AML-193 (cell line): Measurements from ENCODE around the gene HECTD4.
A peak's percentile ranks its signal among the peaks of the same experiment; 100 is the strongest.
"Not testable (repeated sequence)": the region's sequence is repeated elsewhere in the genome, so short reads cannot be mapped to it uniquely, and the experiment has no call there.

Source experiments
- DNase-seq, 2 experiments: peaks; one replicate each; lab custom pipeline; 2025; lab: John Stamatoyannopoulos, UW

The HECTD4 gene

DNA sequence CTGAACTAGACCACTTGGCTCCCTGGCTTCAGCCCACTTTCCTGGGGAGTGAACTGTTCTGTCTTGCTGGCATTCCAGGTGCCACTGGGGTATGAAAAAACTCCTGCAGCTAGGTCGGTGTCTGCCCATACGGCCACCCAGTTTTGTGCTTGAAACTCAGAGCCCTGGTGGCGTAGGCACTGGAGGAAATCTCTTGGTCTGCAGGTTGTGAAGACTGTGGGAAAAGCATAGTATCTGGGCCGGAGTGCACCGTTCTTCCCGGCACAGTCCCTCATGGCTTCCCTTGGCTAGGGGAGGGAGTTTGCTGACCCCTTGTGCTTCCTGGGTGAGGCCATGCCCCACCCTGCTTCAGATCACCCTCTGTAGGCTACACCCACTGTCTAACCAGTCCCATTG is 223.1 kb downstream of the HECTD4 start:
- no peak for DNase-seq

DNA sequence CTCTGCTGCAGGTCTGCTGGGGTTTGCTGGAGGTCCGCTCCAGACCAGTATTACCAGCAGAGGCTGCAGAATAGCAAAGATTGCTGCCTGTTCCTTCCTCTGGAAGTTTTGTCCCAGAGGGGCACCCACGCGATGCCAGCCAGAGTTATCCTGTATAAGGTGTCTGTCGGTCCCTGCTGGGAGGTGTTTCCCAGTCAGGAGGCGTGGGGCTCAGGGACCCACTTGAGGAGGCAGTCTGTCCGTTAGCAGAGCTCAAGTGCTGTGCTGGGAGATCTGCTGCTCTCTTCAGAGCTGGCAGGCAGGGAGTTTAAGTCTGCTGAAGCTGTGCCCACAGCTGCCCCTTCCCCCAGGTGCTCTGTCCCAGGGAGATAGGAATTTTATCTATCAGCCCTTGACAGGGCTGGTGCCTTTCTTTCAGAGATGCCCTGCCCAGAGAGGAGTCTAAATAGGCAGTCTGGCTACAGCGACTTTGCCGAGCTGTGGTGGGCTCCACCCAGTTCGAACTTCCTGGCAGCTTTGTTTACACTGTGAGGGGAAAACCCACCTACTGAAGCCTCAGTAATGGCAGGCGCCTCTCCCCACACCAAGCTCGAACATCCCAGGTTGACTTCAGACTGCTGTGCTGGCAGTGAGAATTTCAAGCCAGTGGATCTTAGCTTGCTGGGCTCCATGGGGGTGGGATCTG is 223.6 kb downstream of the HECTD4 start:
- DNase-seq, result not testable (repeated sequence)

DNA sequence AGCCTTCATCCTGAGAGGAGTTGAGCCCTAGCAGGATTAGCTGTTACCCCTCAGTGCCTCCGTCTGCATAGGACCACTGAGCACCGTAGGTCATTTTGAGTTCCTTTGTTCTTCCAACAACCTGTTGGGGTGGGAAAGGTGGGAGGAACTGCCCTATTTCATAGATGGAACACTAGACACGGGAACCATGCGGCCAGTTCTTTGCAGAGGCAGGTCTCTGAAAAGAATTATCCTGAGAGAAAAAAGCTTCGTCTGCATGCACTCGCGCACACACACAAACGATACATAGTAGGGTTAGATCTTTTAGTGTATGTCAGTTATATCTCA is 228.4 kb downstream of the HECTD4 start:
- DNase-seq, result no peak

DNA sequence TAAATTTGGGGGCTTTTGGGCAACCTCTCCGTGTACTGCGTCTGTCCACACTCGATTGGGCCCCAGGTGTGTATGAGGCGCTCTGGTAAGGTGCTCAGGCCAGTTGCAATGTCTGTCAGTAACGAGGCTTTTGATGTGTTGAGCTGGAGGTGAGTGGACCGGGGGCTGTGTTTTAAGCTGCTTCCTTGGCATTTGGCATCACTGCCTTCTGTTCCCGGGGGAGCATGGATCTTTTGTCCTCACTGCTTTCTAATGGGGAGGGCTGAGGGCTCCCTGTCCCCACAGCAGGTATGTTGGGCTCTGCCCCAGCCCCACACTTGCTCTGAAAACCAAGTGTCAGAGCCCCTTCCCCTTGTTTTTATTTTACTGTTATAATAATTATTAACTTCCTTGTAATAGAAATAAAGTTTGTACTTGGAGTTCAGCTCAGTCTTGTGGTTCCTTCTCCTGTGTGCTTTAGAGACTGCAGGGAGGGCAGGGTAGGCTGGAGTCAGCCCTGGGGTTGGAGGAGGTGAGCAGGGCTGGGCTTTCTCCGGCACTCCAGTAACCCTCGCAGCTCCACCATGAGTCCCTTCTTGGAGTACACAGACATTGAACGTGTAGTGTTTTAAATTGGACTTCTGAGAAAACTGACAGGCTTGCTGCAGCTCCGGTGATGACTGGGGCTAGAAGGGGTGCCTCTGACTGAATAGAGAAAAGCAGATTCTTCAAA is 228.9 kb downstream of the HECTD4 start:
- DNase-seq, result no peak

DNA sequence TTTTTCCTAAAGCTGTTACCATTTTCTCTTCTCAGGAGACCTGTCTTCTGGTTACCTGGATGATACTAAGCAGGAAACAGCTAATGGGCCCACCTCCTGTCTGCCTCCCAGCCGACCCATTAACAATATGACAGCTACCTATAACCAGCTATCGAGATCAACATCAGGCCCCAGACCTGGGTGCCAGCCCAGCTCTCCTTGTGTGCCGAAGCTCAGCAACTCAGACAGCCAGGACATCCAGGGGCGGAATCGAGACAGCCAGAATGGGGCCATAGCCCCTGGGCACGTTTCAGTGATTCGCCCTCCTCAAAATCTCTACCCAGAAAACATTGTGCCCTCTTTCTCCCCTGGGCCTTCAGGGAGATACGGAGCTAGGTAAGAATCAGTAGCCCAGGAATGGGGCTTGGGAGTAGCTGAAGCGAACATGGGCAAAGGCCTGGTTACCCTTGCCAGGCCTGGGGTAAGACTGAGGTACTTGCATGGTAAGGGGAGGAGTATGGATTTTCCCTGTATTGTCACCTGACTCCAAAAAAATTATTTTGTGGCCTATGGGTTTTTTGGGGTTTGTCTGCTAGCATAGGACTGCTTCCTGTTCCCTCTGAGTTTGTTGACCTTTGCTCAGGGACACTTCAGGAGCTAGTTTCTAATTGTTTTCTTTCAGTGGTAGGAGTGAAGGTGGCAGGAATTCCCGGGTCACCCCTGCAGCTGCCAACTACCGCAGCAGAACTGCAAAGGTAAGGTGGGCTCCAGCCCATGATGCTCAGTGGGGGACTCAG is 230.3 kb downstream of the HECTD4 start:
- DNase-seq, result no peak

DNA sequence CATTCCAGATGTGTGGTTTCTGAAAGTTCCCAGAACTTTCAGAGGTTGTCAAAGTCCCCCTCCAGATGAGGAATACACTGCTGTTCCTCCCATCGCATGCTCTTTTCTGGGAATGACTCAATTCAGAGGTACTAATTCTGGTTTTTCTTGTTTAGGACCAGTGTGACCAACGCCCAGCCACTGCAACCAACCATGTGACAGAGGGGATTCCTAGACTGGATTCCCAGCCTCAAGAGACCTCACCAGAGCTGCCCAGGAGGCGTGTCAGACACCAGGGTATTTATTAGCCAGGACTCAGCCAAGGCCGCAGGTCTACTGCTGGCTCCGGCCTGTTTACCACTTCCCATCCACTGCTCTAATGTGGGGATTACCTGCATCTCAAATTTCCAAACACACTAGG is 232.6 kb downstream of the HECTD4 start:
- no peak for DNase-seq

DNA sequence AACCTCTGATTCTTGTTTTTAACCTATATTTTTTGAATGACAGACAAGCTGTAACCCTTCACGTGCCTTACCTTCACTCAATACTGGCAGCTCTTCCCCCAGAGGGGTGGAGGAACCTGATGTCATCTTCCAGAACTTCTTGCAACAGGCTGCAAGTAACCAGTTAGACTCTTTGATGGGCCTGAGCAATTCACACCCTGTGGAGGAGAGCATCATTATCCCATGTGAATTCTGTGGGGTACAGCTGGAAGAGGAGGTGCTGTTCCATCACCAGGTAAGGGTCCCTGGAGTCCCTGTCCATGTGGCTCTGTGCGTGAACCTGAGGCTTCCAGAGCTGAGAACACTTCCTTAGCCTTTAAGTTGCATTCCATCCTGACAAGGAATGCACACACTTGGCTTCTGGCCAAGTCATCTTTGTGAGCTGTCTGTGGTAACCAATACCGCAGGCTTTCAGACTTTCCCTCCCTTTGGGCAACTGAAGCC is 234.2 kb downstream of the HECTD4 start:
- DNase-seq, result no peak

DNA sequence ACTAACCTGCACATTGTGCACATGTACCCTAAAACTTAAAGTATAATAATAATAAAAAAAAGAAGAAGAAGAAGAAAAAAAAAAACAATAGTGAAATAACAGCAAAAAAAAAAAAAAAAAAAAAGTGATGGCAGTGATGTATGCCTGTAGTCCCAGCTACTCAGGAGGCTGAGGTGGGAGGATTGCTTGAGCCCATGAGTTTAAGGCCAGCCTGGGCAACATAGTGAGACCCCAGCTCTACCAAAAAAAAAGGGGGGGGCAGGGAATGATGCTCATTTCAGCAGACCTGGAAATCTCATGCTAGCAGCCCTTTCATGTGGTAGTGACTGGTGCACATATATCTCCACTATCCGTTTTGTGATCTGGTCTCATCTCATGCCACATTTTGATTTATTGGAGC is 236.1 kb downstream of the HECTD4 start:
- no peak for DNase-seq

DNA sequence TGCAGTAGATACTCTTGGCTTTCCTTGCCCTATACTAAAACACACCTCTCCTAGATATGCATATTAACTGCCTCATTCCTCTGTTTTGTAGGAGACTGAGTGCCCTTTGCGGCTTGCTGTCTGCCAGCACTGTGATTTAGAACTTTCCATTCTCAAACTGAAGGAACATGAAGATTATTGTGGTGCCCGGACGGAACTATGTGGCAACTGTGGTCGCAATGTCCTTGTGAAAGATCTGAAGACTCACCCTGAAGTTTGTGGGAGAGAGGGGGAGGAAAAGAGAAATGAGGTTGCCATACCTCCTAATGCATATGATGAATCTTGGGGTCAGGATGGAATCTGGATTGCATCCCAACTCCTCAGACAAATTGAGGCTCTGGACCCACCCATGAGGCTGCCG is 241.5 kb downstream of the HECTD4 start:
- peak in 1 of 2 experiments; percentile 22 for DNase-seq

DNA sequence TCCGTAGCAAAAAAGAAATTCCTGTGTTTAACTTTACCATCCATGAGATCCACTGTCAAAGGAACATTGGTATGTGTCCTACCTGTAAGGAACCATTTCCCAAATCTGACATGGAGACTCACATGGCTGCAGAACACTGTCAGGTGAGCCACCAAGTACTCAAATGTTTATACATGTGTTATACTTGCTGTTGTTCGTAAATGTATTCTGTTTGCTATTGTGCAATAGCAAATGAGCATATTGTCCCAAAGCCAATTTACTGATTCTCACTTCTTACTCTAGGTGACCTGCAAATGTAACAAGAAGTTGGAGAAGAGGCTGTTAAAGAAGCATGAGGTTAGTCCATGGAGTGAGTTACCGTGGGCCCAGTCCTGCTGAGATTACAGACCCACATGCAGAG is 247.5 kb downstream of the HECTD4 start:
- no peak for DNase-seq

DNA sequence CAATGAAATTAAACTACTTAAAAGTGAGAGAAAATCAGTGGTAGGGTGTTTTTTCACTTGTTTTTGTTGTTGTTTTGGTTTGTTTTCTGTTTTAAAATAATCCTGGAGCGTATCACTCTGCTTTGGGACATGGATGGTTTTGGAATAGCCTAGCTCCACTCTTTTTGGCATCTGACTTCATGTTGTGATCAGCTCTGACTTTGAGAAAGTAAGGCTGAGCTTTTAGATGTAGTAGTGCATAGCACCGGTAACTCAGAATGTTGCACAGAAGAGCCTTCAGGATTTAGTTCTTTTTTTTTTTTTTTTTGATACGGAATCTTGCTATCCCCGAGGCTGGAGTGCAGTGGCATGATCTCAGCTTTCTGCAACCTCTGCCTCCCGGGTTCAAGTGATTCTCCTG is 248.8 kb downstream of the HECTD4 start:
- no peak for DNase-seq

DNA sequence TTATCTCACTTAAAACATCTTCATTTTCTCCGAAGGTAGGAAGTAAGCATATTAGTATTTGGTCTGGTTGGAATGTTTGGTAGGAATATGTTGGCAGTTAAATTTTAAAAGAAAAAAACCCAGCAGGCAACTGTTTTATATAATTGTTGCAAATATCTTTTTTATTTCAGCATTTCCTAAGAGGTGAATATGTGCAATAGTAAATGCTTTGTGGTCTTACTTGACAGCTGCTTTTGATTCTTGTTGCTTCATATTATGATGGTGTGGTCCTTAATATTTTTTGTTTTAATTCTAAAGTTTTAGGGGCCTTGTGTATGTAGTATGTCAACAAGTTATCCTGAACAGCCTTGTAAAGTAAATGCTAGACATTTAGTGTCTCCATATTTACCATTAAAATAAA is 250.5 kb downstream of the HECTD4 start:
- DNase-seq, result no peak

DNA sequence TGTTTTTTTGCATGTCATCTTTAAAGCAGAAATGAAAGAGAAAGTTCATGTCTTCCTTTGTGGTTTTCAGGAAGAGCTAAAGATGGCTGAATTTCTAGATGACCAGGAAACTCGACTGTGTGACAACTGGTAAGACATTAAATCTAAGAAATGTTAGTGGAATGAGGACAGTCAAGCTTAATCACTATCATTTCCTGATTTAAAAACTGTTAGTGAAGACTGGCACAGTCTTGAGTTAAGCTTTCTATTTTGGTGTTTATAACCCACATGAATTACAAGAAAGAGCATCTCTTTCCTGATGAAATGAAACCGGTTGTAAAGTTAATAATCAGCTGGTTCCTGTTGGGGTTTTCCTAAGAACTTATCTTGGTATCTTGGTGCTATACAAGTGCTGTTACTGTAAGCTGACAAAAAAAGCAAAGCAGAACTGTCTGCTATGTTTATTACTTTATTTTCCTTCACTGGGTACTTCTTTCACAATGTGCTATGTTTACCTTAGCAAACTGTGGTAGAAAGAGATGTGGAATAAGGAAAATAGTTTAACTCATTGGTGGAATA is 251.7 kb downstream of the HECTD4 start:
- DNase-seq, result peak; percentile 25 to 37

DNA sequence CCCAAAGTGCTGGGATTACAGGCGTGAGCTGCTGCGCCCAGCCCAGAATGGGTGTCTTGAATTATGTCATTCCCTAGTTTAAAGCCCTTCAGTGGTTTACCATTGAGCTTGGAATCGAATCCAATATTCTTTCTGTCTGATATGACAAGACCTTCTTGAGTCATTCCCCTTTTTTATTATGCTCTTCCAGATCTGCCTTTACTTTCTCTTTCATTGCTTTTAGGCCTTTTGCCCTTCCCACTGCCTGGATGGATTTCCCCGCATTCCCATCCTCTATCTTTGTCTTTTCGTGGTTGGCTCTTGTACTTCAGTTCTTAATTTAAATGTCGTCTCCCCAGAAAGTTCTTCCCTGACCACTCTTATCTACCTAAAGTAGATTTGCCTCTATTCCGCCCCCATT is 255.3 kb downstream of the HECTD4 start:
- no peak for DNase-seq

DNA sequence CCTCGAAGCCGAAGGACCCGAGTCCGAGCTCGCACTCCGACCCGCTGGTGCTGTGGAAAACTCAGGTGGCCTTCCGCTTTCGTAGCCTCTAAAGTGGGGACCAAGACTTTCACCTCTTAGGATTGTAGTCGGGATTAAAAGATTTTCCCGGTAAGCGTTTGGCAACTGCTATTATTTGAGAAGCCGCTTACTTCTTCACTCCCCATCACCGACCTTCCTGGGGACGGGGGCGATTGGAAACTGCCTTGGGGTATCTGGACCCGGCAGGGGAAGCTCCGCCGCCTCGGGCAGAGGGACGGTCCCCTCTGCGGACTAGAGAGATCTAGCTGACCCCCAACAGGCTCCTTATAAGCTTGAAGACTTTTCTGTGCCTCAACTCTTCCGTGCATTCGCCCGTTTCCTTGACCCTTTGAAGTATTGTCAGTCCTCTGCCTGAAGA is 256.2 kb downstream of the HECTD4 start:
- DNase-seq, result no peak

DNA sequence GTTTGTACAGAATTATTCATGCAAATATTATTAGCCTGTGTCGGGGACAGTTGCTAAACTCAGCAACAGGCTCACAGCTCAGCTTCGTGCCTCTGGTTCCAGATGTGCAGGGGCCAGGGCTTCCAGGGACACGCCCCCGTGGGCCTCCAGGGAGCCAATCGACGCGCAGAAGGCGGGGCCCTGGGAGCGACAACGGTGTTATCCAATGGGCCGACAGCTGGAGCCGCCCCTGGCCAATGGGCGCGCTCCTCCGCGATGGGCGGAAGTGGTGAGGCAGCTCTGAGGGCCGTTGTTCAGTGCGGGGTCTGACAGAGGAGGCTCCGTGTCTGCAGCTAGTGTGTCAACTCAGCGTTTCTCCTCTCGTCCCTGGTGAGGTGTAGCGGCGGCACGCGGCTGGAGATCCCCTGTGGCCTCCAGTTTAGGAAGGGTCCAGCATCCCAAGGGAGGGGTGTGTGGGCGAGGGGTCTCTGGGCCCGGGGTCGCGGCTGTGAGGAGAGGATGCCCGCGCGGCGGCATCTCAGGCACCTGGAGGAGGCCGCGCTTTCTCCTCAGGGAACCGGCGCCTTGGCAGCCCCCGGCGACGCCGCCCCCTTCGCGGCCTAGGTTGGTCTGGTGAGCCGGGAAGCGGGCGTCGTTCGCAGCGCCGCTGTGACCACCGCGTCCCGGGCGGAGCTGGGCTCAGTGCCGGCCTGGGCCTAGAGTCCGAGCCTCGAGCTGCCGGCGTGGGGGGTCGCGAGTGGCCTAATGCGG is 256.8 kb downstream of the HECTD4 start, which contains the start of gene TRAFD1:
Gene TRAFD1, plus strand, starts transcription at position 311 of the 750 bp plus-strand sequence. CDS start 4,963 bp downstream, outside the sequence.
- peak; percentile 93 to 94 for DNase-seq

DNA sequence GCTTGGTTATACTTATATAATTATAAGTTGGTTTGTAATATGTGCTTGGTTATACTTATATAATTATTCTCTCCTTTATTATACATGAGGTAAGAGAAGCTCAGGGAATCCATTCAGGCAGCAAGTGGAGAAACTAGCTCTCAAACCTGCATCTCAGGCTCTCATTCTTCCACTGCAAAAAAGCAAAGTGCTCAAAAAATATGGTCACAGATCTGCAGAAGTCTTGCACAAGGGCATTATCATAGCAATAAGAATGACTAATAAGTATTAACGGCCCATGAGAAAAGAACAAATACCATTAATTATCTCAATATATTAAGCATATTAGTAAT is 257.3 kb downstream of the HECTD4 start:
- no peak for DNase-seq

DNA sequence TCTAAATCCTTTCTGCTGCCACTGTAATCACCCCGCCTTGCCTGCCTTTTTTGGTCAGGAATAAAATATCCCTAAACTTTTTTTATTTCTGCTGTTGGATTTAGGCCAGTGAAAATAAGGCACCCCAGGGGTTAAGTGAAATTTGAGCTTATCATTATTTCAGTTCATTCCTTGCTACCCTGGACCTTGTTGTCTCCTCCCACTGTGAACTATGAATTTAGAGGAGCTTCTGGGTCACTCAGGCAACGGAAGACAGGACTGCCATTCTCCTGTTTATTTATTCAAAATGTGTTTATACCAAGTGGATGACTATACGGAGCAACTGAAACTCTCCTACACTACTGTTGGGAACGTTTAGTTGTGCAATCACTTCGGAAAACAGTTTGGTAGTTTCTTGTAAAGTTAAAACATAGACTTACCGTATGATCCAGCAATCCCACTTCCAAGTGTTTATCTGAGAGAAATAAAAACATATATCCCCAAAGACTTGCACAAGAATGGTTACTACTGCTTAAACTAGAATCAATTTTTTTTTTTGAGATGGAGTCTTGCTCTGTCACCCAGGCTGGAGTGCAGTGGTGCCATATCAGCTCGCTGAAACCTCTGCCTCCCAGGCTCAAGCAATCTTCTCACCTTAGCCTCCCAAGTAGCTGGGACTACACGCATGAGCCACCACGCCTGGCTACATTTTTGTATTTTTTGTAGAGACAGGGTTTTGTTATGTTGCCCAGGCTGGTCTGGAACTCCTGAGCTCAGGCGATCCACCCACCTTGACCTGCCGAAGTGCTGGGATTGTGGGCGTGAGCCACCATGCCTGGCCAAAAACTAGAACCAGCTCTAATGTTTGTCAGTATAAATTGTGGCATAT is 259.2 kb downstream of the HECTD4 start:
- no peak for DNase-seq

DNA sequence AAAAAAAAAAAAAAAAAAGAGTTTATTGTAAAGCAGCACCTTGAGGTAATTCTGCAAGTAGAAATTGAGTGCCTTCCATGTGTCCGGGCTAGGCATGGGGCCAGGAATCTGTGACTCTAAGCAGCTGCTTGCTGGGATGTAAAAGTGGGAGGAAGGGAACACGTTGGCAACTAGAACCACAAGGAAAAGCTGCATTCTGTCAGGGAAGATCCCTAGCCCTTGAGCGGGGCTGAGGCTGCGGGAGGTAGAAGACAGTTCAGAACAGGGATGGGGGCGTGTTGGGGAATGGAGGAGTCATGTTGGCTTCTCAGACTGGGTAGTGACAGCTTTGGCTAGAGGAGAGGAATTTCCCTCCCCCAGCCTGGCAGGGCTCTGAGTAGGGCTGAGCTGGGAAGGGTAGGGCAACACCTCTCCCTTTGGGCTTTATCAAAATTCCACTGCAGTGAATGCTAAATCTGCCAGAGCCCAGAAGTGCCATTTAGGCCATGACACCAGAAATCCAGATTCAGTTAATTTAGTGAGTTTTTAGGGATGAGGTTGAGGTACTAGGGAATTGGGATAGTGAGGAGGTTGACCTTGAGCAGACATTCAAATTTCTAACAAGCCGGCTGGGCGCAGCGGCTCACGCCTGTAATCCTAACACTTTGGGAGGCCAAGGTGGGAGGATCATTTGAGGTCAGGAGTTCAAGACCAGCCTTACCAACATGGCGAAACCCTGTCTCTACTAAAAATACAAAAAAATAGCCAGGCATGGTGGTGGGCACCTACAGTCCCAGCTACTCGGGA is 260.3 kb downstream of the HECTD4 start:
- DNase-seq, result no peak

DNA sequence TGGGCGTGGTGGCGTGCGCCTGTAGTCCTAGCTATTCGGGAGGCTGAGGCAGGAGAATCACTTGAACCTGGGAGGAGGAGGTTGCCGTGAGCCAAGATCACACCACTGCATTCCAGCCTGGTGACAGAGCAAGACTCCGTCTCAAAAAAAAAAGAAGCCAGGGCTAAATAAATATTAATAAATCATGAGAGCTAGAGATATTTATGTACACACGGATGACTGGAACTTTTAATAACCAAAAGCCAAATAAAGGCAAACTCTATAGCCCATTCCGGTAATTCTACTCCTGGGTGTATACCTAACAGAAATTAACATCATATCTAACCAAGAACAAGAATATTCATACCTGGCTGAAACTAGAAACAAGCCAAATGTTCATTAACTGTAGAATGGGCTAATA is 264.5 kb downstream of the HECTD4 start:
- DNase-seq, result no peak
